OCI-LY1 (cell line): ENCODE data around the gene ASB6.

Experiments used
- H2AFZ ChIP-seq: fragments of 200-600 bp; sonication (generic), shearing (Covaris generic); 2 replicates; pipeline ENCODE4 v1.6.0; 2014; ENCODE audit warnings: antibody characterized with exemption, mild to moderate bottlenecking, low read length
- H3F3A ChIP-seq: fragments of 200-600 bp; sonication (generic), shearing (Covaris generic); 2 replicates; pipeline ENCODE4 v1.6.0; 2014; ENCODE audit warnings: mild to moderate bottlenecking, antibody characterized with exemption, low read length, moderate library complexity; ENCODE audit not compliant: insufficient read depth
- H3K27ac ChIP-seq: fragments of 200-600 bp; sonication (generic); 2 replicates; pipeline ENCODE4 v1.5.1; 2014; ENCODE audit warnings: low read length, mixed run types, mild to moderate bottlenecking, low read depth; ENCODE audit not compliant: poor library complexity, severe bottlenecking
- H3K27me3 ChIP-seq: fragments of 200-600 bp; sonication (generic); 2 replicates; pipeline ENCODE4 v1.6.0; 2014; ENCODE audit warnings: antibody characterized with exemption, mild to moderate bottlenecking, low read length, moderate library complexity; ENCODE audit not compliant: insufficient read depth
- H3K36me3 ChIP-seq: fragments of 200-600 bp; sonication (generic); 2 replicates; pipeline ENCODE4 v1.6.1; 2014; ENCODE audit warnings: mild to moderate bottlenecking, antibody characterized with exemption, low read length, moderate library complexity, mixed read lengths; ENCODE audit not compliant: insufficient read depth
- H3K4me1 ChIP-seq: fragments of 200-600 bp; sonication (generic); 2 replicates; pipeline ENCODE4 v1.5.1; 2014; ENCODE audit warnings: mild to moderate bottlenecking, low read length, moderate library complexity; ENCODE audit not compliant: insufficient read depth, severe bottlenecking
- H3K4me2 ChIP-seq: fragments of 200-600 bp; sonication (generic), shearing (Covaris generic); 2 replicates; pipeline ENCODE4 v1.6.1; 2014; ENCODE audit warnings: low read length
- H3K4me3 ChIP-seq: fragments of 200-600 bp; sonication (generic); 2 replicates; pipeline ENCODE4 v1.5.1; 2014; ENCODE audit warnings: low read length, low read depth, mild to moderate bottlenecking, mixed read lengths; ENCODE audit not compliant: poor library complexity, severe bottlenecking
- H3K79me2 ChIP-seq: fragments of 200-600 bp; shearing (Covaris generic); 2 replicates; pipeline ENCODE4 v1.6.1; 2016; ENCODE audit warnings: mixed run types, low read length, mixed read lengths; ENCODE audit not compliant: insufficient read depth
- H3K9ac ChIP-seq: fragments of 200-600 bp; sonication (generic), shearing (Covaris generic); 2 replicates; pipeline ENCODE4 v1.6.1; 2014; ENCODE audit warnings: mild to moderate bottlenecking, low read length, mixed read lengths
- H3K9me2 ChIP-seq: fragments of 200-600 bp; sonication (generic), shearing (Covaris generic); 2 replicates; pipeline ENCODE4 v1.6.1; 2014; ENCODE audit warnings: low read depth, mild to moderate bottlenecking, low read length, mixed read lengths
- H3K9me3 ChIP-seq: fragments of 200-600 bp; shearing (Covaris generic); 2 replicates; pipeline ENCODE4 v1.6.1; 2014; ENCODE audit warnings: low read length, mixed read lengths
- H4K20me1 ChIP-seq: fragments of 200-600 bp; sonication (generic), shearing (Covaris generic); 2 replicates; pipeline ENCODE4 v1.6.0; 2016; ENCODE audit warnings: mild to moderate bottlenecking, low read length; ENCODE audit not compliant: insufficient read depth
- CTCF ChIP-seq: fragments of 200-600 bp; sonication (generic), shearing (Covaris generic); IDR thresholded peaks from 2 replicates; pipeline ENCODE4 v1.5.1; 2017; ENCODE audit warnings: mild to moderate bottlenecking, antibody characterized with exemption, low read length, moderate library complexity, mixed read lengths
- EZH2 ChIP-seq: fragments of 200-600 bp; sonication (generic), shearing (Covaris generic); IDR thresholded peaks from 2 replicates; pipeline ENCODE4 v1.8.0; 2017; ENCODE audit warnings: borderline replicate concordance, mixed run types, mild to moderate bottlenecking, antibody characterized with exemption, low read length, moderate library complexity, mixed read lengths

ASB6 gene

DNA sequence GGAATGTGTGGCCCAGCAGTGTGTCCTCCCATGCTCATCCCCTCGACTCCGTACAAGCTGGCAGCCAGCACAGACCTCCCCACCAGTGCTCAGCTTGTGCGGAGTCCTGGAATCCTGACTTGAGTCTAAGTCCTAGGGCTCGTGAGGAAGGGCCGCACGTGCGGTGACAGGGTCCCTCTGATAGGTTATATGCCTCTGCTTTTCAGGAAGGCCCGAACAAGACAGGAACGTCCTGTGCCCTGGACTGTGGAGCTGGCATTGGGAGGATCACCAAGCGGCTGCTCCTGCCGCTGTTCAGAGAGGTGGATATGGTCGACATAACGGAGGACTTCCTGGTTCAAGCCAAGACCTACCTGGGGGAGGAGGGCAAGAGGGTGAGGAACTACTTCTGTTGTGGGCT, 8.1 kb downstream of the ASB6 start:
- Histone ChIP-seq H3K36me3 (peaks cover 91% of the 10 kb centered on the region), H4K20me1 (no peaks in the 10 kb centered on the region), H3K79me2 (peaks cover 34% of the 10 kb centered on the region)

DNA sequence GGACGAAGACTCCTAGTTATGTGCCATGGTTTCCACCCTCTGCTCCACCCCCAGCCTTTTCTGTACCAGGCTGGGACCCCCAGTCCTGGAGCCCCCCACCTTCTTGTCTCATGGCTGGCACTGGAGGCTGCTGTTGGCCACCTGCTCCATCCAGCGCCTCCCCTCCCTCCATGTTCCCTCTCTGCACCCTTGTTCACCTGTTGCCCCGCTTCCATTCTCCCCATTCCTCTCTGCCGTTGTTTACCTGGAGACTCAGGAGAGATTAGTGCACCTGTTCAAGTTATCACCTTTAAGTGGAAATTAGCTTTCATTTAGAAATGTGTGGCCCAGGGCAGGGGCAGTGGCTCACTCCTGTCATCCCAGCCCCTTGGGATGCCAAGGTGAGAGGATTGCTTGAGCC, 8.7 kb downstream of the ASB6 start:
- no peaks in the 10 kb centered on the region for H4K20me1 ChIP-seq
- peaks cover 41% of the 10 kb centered on the region for H3K79me2 ChIP-seq
- H3K27me3 ChIP-seq, result no peaks in the 10 kb centered on the region
- TF ChIP-seq EZH2 (no peak), CTCF (no peak)
- H3K4me3 ChIP-seq, result no peak overlapping the region
- H3K4me2 ChIP-seq, result no peak overlapping the region
- H3K4me1 ChIP-seq, result peaks cover 12% of the 10 kb centered on the region
- H3K9me2 ChIP-seq, result no peaks in the 10 kb centered on the region
- H3K9me3 ChIP-seq, result no peaks in the 10 kb centered on the region
- H3F3A ChIP-seq, result no peaks in the 10 kb centered on the region
- H3K27ac ChIP-seq, result no peak overlapping the region
- no peak overlapping the region for H3K9ac ChIP-seq
- no peak overlapping the region for H2AFZ ChIP-seq
- peaks cover 91% of the 10 kb centered on the region for H3K36me3 ChIP-seq

More for the DNA sequence above, 8.1 kb downstream of the ASB6 start:
- Histone ChIP-seq H3K4me2 (no peak overlapping the region), H3K4me3 (no peak overlapping the region), H3K9me3 (no peaks in the 10 kb centered on the region), H2AFZ (no peak overlapping the region), H3K4me1 (peaks cover 7% of the 10 kb centered on the region), H3K27me3 (no peaks in the 10 kb centered on the region), H3K27ac (no peak overlapping the region), H3K9me2 (no peaks in the 10 kb centered on the region), H3F3A (no peaks in the 10 kb centered on the region), H3K9ac (no peak overlapping the region)
- no peak for TF ChIP-seq EZH2
- no peak for TF ChIP-seq CTCF

DNA sequence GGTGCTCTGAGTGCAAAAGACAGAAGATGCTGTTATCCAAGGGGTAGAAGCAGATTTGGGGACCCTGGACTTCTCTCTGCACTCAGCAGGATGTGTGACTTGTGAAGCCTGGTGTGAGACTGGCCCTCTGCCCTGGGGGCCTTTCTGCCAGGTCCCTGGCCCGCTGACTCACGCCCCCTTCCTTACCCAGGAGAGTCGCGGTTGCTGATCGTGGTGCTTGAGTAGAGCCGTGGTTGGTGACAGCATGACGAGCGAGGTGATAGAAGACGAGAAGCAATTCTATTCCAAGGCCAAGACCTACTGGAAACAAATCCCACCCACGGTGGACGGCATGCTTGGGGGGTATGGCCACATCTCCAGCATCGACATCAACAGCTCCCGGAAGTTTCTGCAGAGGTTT, 9.5 kb downstream of the ASB6 start:
- H2AFZ ChIP-seq, result no peak overlapping the region
- H3K36me3 ChIP-seq, result peaks cover 91% of the 10 kb centered on the region
- H3K9me3 ChIP-seq, result no peaks in the 10 kb centered on the region
- peaks cover 48% of the 10 kb centered on the region for H3K79me2 ChIP-seq
- no peaks in the 10 kb centered on the region for H3K27me3 ChIP-seq
- no peak overlapping the region for H3K4me2 ChIP-seq
- H3K4me3 ChIP-seq, result no peak overlapping the region
- no peak for TF ChIP-seq EZH2
- no peak for TF ChIP-seq CTCF
- no peak overlapping the region for H3K27ac ChIP-seq
- no peaks in the 10 kb centered on the region for H3F3A ChIP-seq
- peaks cover 19% of the 10 kb centered on the region for H3K4me1 ChIP-seq
- no peaks in the 10 kb centered on the region for H3K9me2 ChIP-seq
- H3K9ac ChIP-seq, result no peak overlapping the region
- H4K20me1 ChIP-seq, result no peaks in the 10 kb centered on the region
